Loucy (cell line): Measurements from ENCODE around the gene FOXP1.

Experiments used
- H2AFZ ChIP-seq: fragments of 200-600 bp; sonication (generic); 2 replicates; pipeline ENCODE4 v1.6.0; 2016; ENCODE audit warnings: antibody characterized with exemption, mild to moderate bottlenecking, low read length, moderate library complexity
- H3F3A ChIP-seq: fragments of 200-600 bp; 2 replicates; pipeline ENCODE4 v1.6.0; 2016; ENCODE audit warnings: antibody characterized with exemption, low read depth, mild to moderate bottlenecking
- H3K27me3 ChIP-seq: fragments of 200-600 bp; sonication (generic); 2 replicates; pipeline ENCODE4 v1.6.1; 2014; ENCODE audit warnings: low read length, mild to moderate bottlenecking; ENCODE audit not compliant: insufficient read depth, poor library complexity, severe bottlenecking
- H3K36me3 ChIP-seq: fragments of 200-600 bp; sonication (generic); 2 replicates; pipeline ENCODE4 v1.6.1; 2016; ENCODE audit warnings: low read length; ENCODE audit not compliant: insufficient read depth
- H3K4me1 ChIP-seq: fragments of 200-600 bp; sonication (generic); 2 replicates; pipeline ENCODE4 v1.5.1; 2014; ENCODE audit warnings: low read length, mild to moderate bottlenecking; ENCODE audit not compliant: insufficient read depth, poor library complexity, severe bottlenecking
- H3K4me2 ChIP-seq: fragments of 200-600 bp; sonication (generic); 2 replicates; pipeline ENCODE4 v1.6.0; 2014; ENCODE audit warnings: antibody characterized with exemption, low read length, low read depth, mild to moderate bottlenecking; ENCODE audit not compliant: poor library complexity, severe bottlenecking
- H3K4me3 ChIP-seq: fragments of 200-600 bp; sonication (generic); 2 replicates; pipeline ENCODE4 v1.5.1; 2014; ENCODE audit warnings: low read length, mild to moderate bottlenecking, mixed read lengths; ENCODE audit not compliant: poor library complexity, severe bottlenecking
- H3K79me2 ChIP-seq: fragments of 200-600 bp; sonication (generic); 2 replicates; pipeline ENCODE4 v1.6.1; 2014; ENCODE audit warnings: low read length; ENCODE audit not compliant: insufficient read depth
- H3K9ac ChIP-seq: fragments of 200-600 bp; sonication (generic); 2 replicates; pipeline ENCODE4 v1.6.0; 2014; ENCODE audit warnings: mild to moderate bottlenecking, low read depth, low read length, moderate library complexity; ENCODE audit not compliant: poor library complexity, severe bottlenecking
- H3K9me2 ChIP-seq: fragments of 200-600 bp; sonication (generic); replicated peaks from 2 replicates; pipeline ENCODE4 v1.6.1; 2016; ENCODE audit warnings: low read depth, low read length, mixed read lengths
- H3K9me3 ChIP-seq: fragments of 200-600 bp; sonication (generic); 2 replicates; pipeline ENCODE4 v1.6.1; 2014; ENCODE audit warnings: mild to moderate bottlenecking, antibody characterized with exemption, low read length, low read depth; ENCODE audit not compliant: insufficient read depth
- H4K20me1 ChIP-seq: fragments of 200-600 bp; sonication (generic); 2 replicates; pipeline ENCODE4 v1.6.0; 2014; ENCODE audit warnings: antibody characterized with exemption, low read length, mild to moderate bottlenecking; ENCODE audit not compliant: insufficient read depth, poor library complexity, severe bottlenecking
- CTCF ChIP-seq: fragments of 200-600 bp; sonication (generic); conservative IDR thresholded peaks from 2 replicates; pipeline ENCODE4 v1.5.1; 2014; ENCODE audit warnings: mild to moderate bottlenecking, antibody characterized with exemption, low read length
- EZH2phosphoT487 ChIP-seq: fragments of 200-600 bp; IDR thresholded peaks from 2 replicates; pipeline ENCODE4 v1.6.1; 2018; ENCODE audit warnings: antibody characterized with exemption, mild to moderate bottlenecking, moderate library complexity, borderline replicate concordance

The FOXP1 gene

GRCh38 chr3:71067977-71068654 is 515.4 kb downstream of the FOXP1 start:
- peaks cover 14% of the 10 kb centered on the region for H4K20me1 ChIP-seq
- peak overlapping the region; percentile 38 for H3K4me2 ChIP-seq
- no peaks in the 10 kb centered on the region for H3K27me3 ChIP-seq
- no peaks in the 10 kb centered on the region for H3F3A ChIP-seq
- H3K9me2 ChIP-seq, result no peaks in the 10 kb centered on the region
- H3K9ac ChIP-seq, result peak overlapping the region; percentile 41
- no peak overlapping the region for H2AFZ ChIP-seq
- no peaks in the 10 kb centered on the region for H3K36me3 ChIP-seq
- TF ChIP-seq EZH2phosphoT487 (no peak), CTCF (no peak)
- H3K79me2 ChIP-seq, result peaks cover 51% of the 10 kb centered on the region
- H3K9me3 ChIP-seq, result no peaks in the 10 kb centered on the region
- peaks cover 46% of the 10 kb centered on the region for H3K4me1 ChIP-seq
- no peak overlapping the region for H3K4me3 ChIP-seq

- TF ChIP-seq EZH2phosphoT487 (no peak), CTCF (no peak)
- Histone ChIP-seq H3F3A (no peaks in the 10 kb centered on the region), H3K9me3 (no peaks in the 10 kb centered on the region), H4K20me1 (peaks cover 25% of the 10 kb centered on the region), H3K4me2 (peak overlapping the region; percentile 89), H3K9ac (peak overlapping the region; percentile 83), H3K27me3 (no peaks in the 10 kb centered on the region), H3K36me3 (no peaks in the 10 kb centered on the region), H2AFZ (no peak overlapping the region; the same call in 1 of the 2 replicates), H3K79me2 (peaks cover 59% of the 10 kb centered on the region), H3K4me3 (peak overlapping the region; percentile 81), H3K4me1 (peaks cover 59% of the 10 kb centered on the region), H3K9me2 (no peaks in the 10 kb centered on the region)
These were observed 516.7 kb downstream of the FOXP1 start for GRCh38 chr3:71066849-71067261.

- peaks cover 64% of the 10 kb centered on the region for H3K4me1 ChIP-seq
- H3K27me3 ChIP-seq, result no peaks in the 10 kb centered on the region
- no peaks in the 10 kb centered on the region for H3K9me3 ChIP-seq
- no peak for TF ChIP-seq CTCF
- TF ChIP-seq EZH2phosphoT487, result no peak
- peak overlapping the region; percentile 83 for H3K9ac ChIP-seq
- no peak overlapping the region; the same call in 1 of the 2 replicates for H2AFZ ChIP-seq
- peak overlapping the region; percentile 89 for H3K4me2 ChIP-seq
- H4K20me1 ChIP-seq, result peaks cover 30% of the 10 kb centered on the region
- peaks cover 64% of the 10 kb centered on the region for H3K79me2 ChIP-seq
- peak overlapping the region; percentile 81 for H3K4me3 ChIP-seq
- no peaks in the 10 kb centered on the region for H3K36me3 ChIP-seq
- no peaks in the 10 kb centered on the region for H3K9me2 ChIP-seq
- no peaks in the 10 kb centered on the region for H3F3A ChIP-seq
These were observed 517.2 kb downstream of the FOXP1 start for GRCh38 chr3:71066356-71066755.
